Activated CD8-positive, alpha-beta memory T cell treated with anti-CD3 and anti-CD28 coated beads for 48 hours (primary cell): Measurements from ENCODE around the gene DCTD.
A peak's percentile ranks its signal among the peaks of the same experiment; 100 is the strongest.

Experiments used
- DNase-seq, 3 experiments: peaks; one replicate each; pipeline ENCODE4 v3.0.0-alpha.2; 2020; ENCODE audit warnings: low read depth in 2 of 3, low spot score in 2 of 3

Gene DCTD

DNA sequence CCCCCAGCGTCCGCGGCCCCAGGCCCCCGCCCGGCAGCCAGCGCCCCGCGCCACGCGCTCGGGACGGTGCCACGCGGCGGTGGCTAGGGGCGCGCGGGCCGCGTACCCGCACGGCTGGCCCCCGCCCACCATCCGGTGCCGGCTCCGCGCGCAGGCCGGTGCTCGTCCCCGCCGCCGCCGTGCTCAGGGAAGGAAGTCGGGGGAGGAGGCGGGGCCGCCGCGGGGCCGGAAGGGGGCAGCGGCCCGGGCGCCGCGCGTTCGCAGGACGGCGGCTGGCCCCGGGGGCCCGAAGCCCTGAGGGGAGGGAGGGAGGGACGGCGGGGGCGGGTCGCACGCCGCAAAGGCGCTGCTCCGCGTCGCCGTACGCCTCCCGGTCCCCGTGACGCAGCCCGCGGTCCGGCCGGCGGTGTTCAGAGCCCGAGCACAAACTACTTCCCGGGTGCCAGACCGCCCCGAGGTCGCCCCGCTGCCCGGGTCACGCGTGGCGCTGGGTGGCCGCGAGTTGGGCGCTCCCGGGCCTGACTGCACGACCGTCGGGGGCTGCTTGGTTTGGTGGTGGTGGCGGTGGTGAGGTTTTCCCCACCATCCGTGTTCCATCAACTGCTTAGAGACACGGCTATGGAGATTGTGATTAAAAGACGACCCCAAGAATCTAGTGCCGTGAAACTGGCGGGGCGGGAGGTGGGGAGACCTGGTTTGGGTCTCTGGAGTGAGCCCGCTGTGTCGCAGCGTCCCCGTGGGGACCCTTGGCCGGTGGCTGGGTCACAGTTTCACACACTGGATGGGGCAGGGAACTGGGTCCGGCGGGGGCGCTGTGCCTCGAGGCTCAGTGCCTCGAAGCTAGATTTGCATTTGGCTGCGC is at the start of gene DCTD:
Gene DCTD (minus strand): TSS at position 205 of the 862 bp plus-strand sequence. CDS start 1,818 bp downstream, outside the sequence.
- DNase-seq = peak; percentile 48 to 68 (median 50)

DNA sequence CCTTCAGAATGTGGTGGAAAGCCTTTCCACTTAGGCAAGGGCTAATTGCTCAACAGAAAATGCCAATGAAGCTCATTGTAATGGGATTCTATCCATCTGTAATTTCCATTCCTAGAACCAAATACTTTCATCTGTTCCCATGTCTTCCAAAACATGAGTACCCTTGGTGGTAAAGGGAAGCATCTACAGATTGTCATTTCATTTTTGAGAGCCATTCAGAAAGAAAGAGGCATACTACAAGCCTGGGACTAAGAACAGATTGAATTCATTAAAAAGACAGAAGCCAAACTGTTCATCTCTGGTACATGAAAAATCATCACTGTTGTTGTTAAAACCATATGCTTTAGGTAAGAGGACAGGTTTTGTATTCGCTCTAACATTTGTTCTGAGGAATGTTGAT is 43.6 kb upstream of the DCTD start:
- DNase-seq = no peak

DNA sequence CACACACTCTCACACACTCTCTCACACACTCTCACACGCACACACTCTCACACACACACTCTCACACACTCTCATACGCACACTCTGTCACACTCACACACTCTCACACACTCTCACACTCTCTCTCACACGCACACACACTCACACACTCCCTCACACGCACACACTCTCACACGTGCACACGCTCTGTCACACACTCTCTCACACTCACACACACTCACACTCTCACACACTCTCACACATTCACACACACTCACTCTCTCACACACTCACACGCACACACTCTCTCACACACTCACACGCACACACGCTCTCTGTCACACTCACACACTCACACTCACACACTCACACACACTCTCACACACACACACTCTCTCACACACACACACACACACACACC is 43.0 kb upstream of the DCTD start:
- no peak for DNase-seq

DNA sequence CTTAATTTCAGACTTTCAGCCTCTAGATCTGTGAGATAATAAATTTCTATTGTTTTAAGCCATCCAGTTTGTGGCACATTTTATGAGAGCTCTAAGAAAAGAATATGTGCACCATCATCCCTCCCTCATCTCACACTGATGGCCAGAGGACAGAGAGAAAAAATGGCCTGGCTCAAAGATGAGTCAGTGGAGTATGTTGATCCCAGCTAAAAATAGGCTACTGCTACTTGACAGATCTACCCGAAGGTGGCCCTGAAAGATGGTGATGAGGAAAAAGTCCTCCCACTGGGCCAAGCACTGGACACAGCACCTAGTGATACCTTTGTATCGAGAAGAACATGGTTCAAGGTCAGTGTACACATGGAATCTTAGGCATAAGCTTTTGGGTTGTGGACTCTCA is 38.2 kb upstream of the DCTD start:
- DNase-seq = no peak

DNA sequence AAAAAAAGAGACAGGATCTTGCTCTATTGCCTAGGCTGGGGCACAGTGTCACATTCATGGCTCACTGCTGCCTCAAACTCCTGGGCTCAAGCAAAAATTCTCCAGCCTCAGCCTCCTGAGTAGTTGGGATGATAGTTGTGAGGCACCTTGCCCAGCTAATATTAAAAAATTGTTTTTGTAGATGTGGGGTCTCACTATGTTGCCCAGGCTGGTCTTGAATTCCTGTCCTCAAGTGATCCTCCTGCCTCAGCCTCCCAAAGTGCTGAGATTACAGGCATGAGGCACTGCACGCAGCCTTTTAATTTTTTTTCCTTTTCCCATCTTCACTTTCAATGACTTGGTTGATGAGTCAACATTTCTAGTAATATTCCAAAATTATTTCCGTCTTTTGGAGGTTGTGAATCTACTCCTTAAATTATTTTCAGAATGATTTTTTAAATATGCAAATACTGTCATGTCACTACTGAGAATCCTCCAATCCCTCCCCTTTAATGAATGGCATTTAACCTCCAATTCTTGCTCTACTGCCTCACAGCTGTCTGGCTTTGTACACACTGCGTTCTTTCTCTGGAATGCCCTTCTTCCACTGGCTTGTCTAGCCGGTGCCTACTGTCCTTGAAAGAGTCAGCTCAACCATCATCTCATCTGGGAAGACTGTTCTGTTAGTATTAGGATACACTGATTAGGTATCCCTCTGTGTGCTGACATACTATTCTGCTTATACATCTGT is 27.5 kb upstream of the DCTD start:
- DNase-seq = no peak

DNA sequence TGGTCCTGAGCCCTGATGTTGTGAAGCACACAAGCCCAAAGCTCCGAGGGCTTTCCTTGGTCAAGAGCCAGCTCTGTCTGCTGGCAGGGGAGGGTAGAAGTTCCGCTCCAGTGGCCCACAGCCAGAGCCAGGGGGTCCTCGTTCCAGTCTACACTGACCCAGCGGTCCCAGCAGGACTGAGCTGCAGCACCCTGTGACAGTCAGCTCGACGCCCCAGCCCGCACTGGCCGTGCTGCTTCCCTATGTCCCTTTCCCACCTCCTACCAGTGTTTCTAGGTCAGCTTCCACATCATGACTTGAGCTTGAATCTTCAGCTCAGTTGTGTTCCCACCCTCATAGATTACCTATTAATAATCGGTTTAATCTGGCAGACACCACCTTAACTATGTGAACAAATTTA is 22.5 kb upstream of the DCTD start:
- no peak for DNase-seq

DNA sequence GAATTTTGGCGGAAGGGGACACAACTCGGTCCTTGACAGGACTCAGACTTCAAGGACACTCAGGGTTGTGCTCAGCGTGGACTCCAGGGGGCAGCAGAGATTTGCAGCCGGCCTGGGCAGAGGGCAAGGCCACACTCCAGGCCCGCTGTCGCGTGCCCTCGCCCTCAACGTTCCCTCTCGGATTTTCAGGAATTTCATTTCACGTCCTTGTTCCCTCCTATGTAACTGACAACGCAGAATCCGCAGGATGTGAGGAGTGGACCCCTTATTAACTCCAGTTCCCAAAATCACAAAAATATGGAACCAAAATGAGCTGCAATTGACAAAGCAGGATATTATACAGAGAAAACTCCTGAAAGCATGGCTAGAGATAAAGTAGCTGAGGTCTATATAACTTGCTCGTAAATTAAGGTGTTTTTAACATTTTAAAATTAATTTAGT is 21.0 kb upstream of the DCTD start:
- DNase-seq = peak in 2 of 3 experiments; percentile 40 to 42

DNA sequence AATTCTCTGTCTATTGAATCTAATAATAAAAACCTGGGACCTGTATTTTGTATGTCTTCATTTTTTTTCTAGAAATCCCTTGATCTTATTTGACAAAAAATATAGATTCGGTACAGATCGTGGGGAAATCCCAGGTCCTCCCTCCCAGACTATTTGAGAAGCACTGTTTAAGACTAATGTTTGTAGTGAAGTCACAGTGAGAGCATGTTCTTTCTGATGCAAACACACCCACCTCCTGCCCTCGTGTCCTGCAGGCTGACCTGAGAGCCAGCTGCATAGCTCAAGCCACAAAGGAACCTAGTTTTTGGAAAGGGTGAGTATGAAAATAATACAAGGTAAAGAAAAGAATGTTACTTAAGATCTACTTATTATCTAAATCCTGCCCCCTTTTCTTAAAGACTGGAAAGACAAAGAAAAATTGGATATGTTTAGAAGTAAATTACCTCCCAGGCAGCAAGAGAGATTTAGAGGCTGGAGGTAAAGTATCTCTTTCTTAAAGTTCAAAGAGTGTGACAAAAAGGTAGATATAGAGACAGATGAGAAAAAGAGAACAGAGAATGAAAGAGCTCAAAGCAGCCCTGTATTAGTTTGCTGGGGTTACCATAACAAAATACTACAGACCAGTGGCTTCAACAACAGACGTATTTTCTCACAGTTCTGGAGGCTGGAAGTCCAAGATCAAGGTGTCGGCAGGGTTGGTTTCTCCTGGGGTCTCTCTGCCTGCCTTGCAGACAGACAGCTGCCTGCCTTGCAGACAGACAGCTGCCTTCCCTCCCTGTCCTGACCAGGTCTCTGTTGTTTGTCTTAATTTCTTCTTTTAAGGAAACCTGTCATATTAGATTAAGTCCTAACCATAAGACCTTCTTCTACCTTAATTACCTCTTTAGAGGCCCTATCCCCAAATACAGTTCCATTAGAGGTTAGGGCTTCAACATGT is 20.4 kb upstream of the DCTD start:
- DNase-seq = no peak

DNA sequence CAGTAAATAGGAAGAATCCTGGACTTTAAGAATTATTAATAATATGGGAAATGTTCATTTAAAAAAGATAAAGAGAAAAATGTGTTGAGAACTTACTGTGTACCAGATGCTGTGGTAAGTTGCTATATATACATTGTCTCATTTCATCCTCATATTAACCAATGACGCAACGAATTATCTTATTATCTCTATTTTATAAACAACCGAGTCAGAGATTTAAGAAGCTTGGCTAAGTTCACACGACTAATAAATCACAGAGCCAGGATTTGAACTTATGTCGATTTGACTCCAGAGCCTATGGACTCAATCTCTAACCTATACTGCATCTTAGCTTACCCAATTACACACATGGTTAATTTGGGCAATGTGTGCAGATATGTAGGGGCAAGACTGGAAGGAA is 15.5 kb upstream of the DCTD start:
- no peak for DNase-seq

DNA sequence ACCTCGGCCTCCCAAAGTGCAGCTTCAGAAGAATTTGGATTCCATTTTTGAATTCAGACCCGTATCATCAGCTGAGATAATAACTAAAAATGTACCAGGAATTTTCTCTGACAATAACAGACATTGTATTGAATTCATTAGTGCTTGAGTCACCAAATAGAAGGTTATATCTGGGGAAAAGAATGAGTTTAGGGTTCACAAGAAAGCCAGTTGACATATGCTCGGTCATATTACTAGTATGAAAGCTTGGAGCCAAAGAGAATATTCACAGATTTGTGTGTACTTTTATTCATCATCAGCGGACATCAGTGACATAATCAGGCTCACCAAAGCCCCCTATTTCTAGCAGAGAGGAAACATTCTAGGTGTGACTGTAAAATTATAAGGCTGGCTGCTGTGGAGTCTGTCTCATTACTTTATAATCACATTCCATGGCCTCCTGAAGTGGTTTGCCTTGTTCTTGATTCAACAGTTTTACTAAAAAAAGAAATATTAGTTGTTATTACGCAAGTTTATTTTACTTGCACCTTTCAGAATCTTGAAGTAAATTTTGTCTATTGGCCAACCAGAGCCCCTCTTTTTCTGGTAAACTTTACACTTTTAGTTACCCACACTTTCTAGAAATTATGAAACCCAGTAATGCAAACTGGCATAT is 14.6 kb upstream of the DCTD start:
- no peak for DNase-seq

DNA sequence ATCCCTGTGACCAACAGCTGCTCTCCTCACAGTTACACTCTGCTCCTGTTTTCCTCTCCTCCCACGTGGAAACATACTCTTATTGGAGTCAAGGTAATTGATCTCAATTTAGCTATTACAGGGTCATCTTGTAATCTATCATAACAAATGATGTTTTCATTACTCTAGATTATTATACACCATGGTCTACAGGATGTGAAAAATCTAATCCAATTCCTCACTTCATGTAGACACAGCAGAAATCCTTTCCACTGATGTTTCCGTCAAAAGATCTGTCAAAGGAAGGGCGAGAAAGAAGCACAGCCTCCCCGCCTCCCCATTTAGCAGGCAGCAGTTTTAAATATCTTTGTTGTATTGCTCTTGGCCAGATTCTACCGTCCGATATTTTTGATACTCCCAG is 13.7 kb upstream of the DCTD start:
- no peak for DNase-seq

DNA sequence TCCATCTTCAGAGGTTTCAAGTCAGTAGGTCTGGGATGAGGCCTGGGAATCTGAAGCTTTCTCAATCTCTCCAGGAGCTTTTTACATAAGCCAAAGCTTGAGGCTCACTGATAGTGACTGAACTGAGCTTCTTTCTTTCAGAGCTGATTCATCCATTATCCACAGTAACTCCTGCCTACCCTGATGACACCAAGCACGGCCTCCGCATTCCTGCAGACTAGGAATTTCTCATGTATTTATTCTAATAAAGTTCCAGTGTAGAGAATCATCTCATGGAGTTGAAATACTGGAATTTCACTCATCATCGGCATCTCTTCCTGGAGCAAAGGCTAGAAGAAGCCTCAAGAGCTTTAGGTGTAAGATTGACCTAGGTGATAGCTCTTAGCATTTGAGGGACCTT is 12.1 kb upstream of the DCTD start:
- no peak for DNase-seq

DNA sequence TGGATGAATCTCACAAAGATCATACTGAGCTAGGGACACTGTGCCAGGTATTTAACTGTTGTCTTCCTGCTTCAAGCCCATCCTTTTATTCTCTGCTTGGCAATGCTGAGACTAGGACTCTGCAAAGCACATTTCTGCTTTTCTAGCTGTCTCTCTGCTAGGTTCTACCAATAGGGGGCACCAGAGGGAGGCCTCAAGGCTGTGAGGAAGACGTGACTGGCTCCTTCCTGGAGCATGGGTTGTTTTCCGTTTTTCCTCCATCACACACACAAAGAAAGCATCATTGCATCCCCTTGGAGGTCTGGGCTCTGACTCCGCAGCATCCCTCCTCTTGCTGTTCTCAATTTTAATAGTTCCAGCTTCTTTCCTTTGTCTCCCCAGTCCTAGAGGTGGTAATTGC is 10.9 kb upstream of the DCTD start:
- DNase-seq = no peak

DNA sequence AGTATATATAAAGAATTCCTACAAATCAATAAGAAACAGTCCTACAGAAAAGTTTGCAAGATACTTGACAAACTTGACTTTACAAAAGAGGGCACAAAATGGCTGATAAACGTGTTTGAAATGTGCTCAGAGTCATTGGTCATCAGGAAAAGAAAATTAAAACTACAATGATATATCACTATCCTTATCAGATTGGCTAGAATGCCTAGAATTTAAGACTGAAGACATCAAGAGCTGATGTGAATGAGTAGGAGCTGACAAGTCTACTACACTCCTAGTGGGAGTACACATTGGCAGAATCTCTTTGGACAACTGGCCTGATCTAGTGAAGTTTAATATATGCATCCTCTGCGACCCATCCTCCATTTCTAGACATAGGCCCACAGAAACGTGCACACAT is 10.3 kb upstream of the DCTD start:
- DNase-seq = no peak

DNA sequence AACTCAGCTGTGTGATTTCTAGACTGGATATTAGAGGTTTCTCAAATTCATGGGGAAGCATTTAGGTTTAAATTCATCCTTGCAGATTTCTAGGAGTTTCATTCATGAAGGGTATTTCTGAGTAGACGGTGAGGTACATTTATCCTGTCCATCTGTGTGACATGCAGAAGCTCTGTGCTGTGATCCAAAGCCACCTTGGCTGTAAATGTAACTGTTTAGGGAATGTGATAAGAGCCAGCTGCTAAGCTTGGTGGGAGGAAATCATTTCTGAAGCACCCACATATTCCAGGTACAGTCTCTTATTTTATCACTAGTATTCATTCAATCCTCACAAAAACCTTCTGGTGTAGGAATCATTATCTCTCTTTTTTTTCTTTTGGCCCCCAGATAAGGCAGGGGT is 8.7 kb upstream of the DCTD start:
- no peak for DNase-seq

DNA sequence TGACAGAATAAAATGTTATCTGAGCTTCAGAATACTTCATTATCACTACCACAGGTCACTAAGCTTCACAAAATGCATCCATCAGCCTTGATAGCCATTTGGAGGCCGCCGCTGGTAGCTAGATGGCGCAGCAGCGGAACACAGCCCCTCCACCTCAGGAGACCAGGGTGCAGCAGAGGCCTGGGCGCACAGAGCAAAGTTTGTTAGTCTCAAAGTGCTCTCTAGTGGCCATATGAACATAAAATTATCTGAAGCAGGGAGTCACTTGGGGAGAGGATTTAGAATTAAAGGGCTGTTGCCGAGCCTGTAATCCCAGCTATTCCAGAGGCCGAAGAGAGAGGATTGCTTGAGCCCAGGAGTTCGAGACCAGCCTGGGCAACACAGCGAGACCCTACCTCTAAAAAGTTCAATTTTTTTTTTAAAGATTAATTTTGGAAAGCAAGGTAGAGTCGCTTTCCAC is 8.1 kb upstream of the DCTD start:
- DNase-seq = peak in 1 of 3 experiments; percentile 18

DNA sequence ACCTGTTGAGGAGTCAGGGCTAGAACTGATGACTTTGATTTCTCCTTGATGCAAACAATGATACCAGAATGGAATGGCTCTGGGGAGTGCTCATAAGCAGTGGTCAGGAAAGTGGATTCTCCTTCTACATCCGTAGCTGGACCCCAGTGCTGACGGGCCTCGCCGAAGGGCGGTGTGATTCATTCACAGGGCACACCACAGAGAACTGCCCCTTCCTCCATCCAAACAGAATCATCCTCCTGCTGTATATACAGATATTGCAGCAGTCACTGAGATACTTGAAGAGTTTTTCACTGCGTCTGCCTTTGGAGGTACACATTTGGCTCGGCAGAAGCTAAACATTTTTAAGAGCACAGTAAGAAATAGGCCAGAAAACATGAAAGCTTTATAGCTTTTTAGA is 7.3 kb upstream of the DCTD start:
- no peak for DNase-seq

DNA sequence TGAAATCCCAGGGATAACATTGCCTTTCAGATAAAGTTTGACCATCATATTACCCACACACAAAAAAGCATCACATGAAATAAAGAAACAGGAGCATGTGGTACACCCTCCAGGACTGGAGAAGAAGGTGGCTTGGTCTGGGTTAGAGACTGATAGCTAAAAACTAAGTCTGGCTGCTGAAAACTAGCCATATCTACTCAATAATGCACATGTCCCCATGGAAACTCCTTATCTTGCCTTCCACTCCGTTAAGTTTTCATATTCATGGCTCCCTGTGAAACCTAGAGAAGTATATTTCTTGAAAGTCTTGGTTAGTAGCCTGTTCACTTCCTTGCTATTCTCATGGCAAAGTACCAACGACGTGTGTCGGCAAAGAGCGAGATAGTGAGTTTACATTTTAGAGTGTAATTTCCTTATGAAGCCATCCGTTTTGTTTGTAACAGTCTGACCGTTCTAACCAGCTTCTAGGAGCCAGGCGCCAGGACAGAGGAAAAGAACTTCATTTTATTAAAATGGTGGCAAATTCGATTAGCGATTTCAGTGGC is 6.7 kb upstream of the DCTD start:
- DNase-seq = no peak

DNA sequence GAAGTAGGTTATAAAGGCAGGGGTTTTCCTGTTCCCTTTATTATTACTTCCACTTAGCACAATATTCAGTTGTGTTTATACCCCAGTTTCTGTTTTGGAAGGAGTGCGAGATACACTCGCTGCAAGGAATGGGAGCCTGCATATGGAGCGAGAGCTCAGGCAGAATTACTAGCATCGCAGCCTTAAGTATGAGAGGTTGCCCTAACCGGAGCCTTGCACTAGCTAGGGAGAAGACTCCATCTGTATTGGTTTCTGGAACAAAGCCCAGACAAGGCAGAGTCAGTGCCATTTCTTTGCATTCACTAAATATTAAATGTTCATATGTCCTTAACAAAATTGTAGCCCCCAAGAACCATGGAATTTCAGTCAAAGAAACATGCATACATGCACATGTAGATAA is 6.2 kb upstream of the DCTD start:
- no peak for DNase-seq

DNA sequence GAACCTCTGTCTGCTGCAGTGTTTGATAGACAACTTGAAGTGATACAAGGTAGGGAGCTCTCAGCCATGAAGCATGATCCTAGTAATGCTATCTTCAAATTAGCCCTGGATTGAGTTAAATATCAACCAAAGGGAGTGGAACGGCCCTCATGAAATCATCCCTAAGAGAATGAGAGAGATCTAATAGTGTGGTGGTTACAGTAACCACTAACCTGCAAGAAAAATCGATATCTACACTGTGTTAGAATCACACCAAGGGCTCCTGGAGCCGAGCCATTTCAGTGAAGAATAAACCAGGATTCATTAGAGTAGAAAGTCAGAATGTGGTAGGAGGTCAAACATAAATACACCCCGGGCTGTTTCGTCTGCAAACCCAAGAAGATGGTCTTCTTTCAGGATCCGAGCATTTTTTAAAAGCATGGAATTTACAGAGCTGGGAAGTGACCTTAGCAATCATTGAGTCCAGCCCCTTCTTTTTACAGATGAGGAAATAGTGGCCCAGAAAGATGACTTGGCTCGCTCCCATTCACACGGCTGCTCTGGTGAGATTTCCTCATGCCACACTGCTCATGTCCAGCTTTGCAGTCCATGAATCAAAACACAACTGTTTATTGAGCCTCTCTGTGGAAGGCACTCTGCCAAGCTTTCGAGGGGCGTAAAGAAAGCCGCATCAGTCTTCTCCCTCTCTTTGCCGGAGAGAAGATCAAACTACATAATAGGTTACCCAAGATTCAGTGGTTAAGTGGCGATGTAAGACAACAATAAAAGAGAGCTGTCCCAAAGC is 5.5 kb upstream of the DCTD start:
- DNase-seq = no peak
